ENCODE data around the gene GMNC.
A peak's percentile ranks its signal among the peaks of the same experiment; 100 is the strongest.
"Not testable (repeated sequence)": the region's sequence is repeated elsewhere in the genome, so short reads cannot be mapped to it uniquely, and the experiment has no call there.

Gene GMNC, protein sequence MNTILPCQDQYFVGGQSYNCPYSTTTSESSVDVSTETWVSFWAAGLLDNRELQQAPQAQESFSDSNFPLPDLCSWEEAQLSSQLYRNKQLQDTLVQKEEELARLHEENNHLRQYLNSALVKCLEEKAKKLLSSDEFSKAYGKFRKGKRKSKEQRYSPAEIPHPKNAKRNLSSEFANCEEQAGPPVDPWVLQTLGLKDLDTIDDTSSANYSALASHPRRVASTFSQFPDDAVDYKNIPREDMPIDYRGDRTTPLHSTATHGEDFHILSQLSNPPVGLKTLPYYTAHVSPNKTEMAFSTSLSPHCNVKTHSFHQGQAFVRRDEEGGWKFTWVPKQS

DNA sequence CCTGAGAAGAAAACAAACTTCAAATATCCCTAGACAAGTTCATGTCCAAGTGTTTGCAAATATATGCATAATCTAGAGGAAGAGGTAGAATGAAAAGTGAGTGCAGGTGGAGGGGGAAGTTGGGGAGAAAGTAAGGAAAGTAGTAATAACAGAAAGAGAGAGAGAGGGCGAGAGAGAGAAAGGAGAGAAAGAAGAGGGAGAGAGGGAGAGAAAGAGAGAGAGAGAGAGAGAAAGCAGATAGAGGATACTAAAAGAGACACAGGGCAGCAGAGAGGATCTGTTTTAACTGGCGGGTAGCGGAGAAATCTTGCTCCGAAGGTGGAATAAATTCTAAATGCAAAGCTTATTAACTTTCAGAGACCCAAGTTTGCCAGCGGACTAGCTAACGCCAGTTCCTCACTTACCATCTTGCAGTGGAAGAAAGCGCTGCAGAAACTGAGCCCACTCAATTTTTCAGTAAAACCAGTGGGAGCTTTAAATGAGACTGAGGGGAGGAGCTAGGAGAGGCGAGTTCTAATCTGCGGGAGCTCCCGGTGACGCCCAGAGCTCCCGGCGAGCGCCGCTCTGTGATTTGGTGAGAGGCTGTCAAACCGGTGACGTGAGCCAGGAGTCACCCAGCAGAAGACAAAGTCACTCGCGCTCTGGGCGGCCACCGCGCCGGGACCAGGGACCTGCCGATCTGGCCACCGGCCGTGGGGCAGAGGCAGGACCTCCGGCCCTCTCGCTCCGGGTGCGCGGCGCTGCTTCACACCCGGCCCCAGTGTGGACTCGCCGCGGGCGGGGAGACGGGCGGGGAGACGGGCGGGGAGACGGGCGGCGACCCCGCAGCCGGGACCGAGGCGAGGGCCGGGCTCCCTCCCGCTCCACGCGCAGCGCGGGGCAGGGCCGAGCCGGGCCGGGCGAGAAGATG lies at the start of gene GMNC:
Gene GMNC (minus strand): TSS at position 486 of the 910 bp plus-strand sequence. CDS start 79 bp downstream, at position 407.
- DNase-seq, result peak; percentile 9 to 26

DNA sequence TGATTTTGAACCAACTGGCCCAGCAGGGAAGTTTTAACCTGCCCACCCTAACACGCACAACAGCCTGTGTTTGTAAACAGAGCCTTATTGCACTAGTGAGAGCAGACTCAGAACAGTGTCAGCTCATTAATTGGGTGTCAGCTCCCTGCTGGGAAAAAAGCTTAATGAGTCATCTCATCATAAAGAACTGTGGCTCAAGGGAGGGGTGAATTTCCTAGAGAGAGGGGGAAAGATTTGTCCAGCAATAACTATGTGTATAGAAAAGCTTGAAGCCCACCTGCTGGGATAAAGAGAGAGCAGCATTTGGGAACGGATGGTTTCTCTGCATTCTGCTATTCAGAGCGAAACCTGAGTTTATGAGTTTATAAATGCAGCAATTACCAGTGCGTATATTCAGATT lies 48.9 kb upstream of the GMNC start:
- no peak for DNase-seq

DNA sequence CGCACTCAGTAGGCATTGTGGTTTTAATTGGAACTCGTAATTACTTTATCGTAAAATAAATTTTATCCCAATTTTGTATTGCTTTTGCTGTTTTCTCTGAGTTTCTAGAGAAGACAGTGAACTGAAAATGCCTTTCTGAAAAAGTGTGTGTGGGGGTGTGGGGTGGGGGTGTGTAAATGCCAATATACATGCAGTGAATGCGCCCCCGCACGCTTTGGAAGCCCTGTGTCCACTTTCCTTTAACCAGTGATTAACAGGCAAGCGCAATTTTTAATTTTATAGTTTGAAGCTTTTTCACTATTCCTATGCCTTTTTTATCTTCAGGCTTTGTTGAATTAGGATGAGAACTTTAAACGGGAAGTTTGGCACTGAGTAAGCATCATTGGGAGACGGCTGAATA lies 47.4 kb upstream of the GMNC start:
- DNase-seq, result no peak

DNA sequence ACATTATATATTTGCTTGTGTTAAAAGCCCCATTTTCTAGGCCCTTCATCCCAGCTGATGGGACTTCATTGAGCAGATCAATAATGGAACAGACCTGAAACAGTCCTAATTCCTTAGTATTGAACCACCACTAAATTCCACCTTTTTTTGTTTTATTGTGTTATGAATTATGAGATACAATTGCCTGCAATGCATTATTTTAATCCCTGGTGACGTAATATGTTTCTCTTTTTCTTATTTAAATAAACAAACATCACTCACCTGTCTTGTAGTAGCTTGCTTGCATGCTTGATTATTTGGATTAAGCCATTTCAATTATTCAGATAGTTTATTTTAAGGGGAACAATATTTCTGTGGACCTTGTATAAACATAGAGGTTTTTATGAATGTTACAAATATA lies 40.7 kb upstream of the GMNC start:
- no peak for DNase-seq

DNA sequence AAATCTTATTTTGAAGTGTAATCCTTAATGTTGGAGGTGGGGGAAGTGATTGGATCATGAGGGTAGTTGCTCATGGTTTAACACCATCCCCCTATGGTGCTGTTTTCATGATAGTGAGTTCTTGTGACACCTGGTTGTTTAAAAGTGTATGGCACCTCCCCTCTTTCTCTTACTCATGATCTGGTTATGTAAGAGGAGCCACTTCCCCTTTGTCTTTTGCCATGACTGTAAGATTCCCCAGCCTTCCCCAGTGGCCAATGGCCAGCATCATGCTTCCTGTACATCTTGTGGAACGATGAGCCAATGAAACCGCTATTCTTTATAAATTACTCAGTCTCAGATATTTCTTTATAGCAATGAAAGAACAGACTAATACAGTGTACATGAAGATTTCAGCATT lies 39.8 kb upstream of the GMNC start:
- DNase-seq, result no peak

DNA sequence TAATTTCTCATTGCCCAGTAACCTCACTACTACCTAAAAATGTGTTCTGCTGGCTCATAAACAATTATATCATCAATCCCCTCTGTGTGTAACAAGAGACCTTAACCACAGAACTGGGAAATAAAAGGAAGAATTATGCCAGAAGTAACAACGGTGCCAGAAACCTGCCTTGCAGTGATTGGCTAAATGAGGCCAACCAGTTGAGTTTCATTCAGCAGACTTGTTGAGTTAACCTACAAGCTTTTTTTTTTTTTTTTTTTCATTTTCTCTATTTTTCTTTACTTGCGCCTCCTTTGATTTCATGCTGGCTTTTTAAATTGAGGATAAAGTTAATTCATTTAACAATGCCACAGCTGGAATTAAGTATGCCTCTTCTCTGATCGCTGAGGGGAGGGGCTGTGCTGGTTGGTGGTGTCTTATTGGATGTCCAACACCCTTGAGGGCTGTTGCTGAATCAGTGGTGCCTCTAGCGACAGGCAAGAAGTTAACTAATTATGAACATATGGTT lies 30.0 kb upstream of the GMNC start:
- DNase-seq, result no peak

DNA sequence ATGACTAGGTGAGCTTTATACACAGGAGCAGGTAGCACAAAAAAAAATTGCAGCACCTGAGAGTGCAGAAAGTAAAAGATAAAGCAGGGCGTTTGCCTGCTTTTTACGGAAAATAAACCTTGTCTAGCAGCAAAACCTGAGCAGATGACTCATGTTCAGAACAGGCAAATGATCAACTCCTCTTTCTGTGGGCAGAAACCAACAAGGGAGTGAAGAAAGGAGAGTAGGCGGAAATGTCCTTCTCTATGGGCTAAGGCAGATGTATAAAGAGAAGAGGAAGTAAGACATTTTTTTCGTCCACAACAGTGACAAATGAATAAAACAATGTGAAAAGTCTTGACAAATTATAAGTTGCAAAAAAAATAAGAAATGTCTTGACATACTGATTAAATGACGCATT lies 24.5 kb upstream of the GMNC start:
- DNase-seq, result no peak

DNA sequence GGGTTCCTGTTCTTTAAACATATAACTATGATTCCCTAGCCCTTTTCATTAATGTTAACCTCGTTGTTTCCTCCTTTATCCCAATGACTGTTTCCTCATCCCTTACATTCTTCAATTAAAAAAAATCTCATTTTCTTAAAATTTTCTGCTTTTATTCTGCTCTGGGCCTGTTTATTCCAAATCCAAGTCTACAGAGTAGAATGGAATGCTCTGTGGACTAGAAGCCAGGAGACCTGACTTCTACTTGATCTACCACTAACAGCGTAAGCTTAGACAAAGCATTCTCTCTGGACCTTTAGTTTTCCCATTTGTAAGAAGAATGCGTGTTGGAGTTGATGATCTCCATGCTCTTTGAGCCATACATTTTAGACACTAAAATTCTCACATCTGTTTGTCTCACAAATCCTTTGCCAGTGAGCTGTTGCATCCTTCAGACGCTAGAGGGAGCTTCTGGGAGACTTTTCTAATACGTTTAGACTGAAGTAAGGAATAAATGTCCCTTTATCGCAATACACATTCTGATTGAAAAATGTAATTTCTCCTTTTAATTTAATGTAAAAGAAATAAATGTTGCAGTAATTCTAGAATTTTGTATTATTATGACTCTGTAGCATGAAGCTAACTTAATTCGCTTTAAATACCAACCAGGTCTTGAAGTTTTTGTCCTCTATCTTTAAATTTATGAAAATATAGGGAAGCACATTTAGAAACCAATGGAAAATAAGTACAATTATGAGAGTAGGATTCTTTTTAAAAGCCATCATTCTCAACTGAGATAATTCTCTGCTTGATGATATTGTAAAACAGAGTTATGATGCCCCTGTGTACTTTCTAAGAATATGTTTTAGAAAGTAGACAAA lies 21.7 kb upstream of the GMNC start:
- DNase-seq, result peak in 1 of 2 donors; percentile 36

DNA sequence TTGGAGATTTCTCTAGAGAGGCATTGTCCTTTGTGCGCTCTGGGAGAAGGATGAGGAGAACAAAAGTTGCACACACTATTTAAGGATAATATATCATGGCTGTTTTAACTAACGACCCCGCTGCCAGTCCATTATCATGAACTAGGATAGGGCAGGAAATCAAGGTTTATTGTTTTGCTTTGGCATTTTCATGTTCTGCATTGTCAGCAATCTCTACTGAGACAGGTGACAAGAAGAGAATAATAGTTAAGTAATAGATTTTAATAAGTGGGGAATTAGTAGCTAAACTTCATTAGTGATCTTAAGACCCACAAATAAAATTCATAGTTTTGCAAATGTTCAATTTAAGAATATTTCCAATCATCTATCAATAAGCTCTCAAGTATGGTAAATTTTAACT lies 20.6 kb upstream of the GMNC start:
- no peak for DNase-seq

DNA sequence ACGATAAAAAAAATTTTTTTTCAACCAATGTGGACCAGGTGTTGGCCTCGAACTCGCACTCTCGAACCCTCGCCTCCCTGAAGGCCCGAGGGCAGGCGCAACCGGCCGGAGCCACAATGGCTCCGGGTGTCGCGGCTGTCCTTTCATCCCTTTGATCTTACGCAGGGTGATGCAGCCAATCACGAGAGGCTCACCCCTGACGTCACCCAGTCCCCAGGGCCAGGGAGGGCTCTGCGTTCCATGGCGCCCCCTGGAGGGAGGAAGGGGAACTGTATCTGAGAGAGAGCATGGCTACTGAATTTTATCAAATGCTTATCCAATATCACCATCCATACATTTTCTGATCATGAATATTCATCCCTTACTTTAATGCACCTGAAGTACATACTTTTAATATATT lies 15.4 kb upstream of the GMNC start:
- DNase-seq, result no peak

DNA sequence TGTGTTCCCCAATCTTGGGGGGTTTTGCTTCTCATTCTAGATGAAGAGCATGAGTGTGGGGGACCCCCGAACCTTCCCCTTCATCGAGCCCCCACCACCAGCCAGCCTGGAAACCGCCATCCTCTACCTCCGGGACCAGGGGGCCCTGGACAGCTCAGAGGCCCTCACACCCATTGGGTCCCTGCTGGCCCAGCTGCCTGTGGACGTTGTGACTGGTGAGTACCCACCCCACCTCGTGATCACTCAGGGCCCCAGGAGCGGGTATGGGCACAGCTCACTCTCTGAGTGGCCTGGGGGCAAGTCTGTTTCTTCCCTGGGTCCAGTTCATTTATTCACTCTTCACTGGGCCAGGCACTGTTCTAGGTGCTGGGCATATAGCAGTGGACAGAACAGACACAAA lies 13.9 kb upstream of the GMNC start:
- not testable (repeated sequence) for DNase-seq

DNA sequence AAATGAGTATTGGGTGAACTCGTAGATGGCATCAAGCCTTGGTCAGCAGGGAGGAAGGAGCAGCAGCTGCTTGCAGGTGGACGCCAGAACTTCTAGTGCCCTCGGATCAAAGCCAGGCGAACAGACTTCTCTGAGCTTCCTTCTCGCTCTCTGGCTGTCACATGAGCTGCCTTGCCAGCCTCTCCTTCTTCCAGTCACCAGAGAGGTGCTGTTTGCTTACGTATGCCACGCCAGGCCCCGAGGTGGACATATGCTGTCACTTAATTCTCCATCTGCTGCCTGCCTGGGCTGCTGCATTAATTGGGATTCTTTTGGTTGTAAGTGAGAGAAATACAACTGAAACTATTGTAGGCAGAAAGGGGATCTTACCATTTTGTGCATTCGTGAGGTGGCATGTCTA lies 12.6 kb upstream of the GMNC start:
- DNase-seq, result not testable (repeated sequence)

DNA sequence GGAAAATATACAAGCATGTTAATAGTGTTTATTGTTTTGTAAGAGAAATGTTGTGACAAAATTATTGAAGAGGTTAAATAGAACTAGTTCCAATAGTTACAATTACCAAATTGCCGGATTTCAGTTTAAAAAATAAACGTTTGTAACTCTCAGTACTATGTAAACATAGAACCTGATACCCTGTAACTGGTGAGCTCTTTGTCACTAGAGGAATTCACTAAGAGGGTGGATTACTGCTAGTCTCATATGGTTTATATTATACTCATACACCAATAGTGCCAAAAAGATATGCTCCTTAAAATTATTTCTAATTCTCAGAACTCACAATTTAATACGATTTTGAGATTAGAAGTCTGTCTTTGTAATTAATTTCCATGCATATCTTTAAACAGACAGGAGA lies 7.6 kb upstream of the GMNC start:
- DNase-seq, result no peak

DNA sequence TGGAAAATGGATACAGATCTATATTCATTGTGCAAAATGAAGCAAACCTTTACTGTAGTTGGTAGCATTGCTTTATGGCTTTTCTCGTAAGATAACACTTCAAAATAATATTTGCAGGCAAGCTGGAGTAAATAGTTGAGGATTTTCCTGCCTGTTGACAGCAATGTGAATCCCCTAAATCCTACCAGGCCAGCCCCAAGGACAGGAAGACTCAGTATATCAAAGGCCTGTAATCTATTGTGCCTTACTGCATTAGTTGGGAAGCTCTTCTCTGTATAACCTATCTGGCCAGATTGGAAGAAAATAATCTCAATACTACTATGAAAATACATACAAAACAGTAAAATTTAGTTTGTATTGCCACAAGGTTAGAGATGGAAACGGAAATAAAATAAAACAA lies 4.6 kb upstream of the GMNC start:
- no peak for DNase-seq

DNA sequence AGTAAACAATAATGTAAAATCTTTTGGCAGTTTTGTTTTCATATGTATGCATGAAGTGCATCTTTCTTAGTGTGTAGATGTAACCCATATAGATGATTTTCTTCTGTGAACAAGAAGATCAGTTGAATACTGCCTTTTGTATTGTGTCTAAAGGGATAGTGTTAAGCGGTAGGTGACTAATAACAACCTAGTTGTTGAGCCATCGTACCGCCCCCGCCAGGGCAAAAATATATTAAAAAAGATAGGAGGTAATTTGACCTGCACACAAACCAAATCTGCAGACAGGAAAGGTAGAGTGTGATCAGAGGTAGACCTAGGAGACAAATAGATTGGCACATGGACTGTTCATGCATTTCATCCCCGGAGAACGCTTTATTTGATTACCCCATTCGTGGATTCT lies 3.3 kb upstream of the GMNC start:
- no peak for DNase-seq

DNA sequence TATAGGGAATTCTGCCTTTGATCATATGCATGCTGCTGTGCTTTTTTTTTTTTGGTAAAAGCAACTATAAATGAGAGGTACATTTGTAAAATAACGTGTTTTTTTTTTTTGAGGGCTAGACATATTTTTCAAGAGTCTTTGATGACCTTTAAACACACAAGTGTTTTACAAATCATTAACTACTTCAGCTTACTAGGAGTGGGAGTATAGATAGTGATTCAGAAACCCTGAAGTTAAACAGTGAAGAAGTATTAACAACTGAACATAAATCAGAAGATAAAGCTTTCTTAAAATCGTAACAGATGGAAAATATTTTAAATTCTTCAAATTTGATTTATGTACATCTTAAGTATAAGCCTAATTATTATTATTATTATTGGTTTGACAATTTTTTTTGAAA lies 2.9 kb upstream of the GMNC start:
- no peak for DNase-seq

DNA sequence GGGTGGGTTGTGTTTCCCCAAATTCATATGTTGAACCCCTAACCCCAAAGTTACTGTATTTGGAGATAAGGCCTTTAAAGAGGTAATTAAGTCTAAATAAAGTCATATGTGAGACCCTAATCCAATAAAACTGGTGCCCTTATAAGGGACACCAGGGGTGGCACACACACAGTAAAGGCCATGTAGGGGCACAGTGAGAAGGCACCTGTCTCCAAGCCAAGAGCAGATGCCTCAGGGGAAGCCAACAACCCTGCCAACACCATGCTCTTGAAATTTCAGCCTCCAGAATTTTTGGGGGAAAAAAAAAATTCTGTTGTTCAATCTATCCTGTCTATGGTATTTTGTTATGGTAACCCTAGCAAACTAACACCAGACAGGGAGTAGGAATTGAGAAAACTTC lies 1.5 kb upstream of the GMNC start:
- DNase-seq, result no peak

DNA sequence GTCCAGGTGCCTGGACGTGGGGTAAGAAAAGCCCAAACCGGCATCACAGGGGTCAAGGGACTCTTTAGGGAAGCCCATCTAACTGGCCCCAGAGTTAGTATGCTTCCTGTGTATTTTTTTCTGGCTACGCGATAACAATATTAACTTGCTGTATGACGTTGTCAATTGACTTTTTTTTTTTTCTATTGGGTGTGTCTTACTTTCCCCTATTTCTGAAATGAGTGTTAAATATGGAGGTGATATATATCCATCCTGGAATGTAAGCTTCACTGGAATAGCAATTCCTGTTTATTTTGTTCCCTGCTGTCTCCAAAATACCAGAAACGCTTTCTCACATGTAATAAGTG lies 598 bp upstream of the GMNC start:
- no peak for DNase-seq

DNA sequence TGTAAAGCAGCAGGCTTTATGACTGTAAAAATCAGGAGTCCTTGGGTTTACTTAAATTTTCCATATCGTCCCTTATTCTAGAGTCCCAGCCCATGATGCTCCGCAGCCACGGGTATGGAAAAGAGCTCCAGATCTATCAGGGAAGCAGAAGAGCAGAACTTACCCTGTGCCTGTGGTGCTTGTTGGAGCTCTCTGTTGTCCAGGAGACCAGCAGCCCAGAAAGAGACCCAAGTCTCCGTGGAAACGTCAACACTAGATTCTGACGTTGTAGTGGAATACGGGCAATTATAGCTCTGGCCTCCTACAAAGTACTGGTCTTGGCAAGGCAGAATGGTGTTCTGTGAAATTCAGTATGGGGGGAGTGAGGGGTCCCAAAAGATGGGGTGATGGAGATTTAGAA lies 2.0 kb downstream of the GMNC start:
- no peak for DNase-seq

DNA sequence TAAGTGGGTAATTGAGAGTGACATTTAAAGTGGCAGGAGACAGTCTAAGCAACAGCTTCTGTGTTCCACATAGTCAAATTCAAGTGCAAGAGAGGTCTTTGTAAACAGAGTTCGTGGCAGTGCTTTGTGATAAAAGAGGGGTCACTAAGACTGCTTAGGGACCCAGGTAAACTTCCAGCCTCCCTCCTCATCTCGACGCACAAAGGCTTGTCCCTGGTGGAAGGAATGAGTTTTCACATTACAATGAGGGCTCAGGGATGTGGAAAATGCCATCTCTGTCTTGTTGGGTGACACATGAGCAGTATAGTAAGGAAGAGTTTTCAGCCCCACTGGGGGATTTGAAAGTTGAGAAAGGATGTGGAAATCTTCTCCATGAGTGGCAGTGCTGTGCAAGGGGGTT lies 7.3 kb downstream of the GMNC start:
- DNase-seq, result no peak

DNA sequence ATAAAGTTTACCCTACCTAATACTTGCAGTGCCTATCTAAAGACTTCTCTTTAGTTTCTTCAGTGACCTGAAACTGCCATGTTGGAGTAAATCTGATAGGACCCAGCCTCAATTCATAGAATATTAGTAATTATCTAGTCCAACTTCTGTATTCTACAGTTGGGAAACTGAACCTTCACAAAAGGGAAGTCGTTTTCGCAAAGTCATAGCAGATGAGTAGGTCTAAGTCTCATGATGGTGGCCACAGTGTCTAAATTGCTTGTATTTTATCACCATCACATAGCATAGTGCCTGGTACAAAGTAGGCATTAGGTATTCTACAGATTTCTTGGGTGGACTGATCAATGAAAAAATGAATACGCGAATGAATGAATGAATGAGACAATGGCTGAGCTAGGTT lies 8.4 kb downstream of the GMNC start:
- DNase-seq, result no peak

DNA sequence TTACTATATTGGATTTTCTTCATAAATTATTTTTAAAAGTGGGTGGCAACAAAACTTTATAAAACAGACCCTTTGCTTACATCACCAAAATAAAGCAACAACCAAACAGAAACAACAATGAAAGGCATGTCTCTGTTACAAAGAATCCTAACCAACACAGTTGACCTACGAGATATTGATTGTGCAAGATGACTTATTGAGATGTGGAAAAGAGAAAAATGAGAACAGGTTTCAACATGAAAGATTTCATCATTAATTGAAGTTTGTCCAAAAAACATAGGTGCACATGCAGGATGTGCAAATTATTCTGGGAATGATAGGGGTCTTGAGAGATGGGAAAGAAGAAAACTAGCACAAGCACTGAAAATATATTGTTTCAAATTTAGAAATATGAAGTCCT lies 9.0 kb downstream of the GMNC start:
- DNase-seq, result no peak

DNA sequence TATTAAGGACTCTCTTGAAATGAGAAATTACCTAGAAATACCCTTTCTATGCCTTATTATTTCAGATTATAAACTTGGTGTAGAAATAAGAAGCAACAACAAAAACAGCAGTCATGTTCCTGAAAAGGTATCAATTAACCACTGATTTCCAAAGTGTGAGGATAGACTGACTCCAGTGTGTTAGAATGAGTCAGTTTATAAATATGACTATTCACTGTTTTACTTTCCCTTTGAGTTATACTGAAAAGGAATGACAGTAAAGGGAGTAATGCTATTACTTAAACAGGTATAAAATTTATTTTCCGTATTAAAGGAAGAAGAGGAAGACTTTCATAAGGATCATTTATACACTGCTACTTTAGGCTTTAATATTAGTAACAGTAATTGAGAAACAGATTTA lies 12.9 kb downstream of the GMNC start:
- no peak for DNase-seq

Measured in CD4-positive, alpha-beta T cell treated with Interferon alpha-2 for 1 hour (primary cell).